Cortex of kidney (tissue), 1 donor: ENCODE results near the gene OR2Z1.

Experiments used
- DNase-seq: peaks from one replicate; lab custom pipeline; 2025; lab: John Stamatoyannopoulos, UW

Gene OR2Z1

GRCh38 chr19:8721334-8721733 is at the start of gene OR2Z1:
Gene OR2Z1, plus strand, starts transcription at chr19:8721634. Its CDS starts 9,395 bp downstream, at chr19:8731029.
- no peak for DNase-seq

DNA sequence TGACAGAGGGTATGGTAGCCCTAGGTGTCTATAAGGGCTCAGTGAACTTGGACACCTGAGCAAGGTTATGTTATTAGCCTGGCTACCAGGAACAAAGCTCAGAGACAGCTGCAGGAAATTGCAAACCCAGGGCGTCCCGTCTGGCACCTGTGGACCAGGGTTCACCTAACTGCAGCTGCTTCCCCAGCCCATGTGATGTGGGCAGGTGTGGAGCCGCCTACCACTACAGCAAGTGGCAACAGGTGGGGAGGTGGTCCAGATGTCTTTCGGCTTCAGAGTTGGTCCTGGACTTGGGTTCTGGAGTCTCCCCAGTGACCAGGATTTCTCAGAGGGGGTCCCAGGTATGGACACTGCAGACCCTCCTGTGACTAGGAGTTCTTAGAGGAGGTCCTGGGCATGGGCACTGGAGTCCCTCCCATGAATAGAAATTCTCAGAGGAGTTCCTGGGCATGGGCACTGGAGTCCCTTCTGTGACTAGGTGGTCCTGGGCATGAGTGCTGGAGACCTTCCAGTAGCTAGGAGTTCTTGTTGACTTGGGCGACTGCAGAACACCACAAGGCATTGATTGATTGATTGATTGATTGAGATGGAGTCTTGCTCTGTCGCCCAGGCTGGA is 48.0 kb upstream of the OR2Z1 start:
- DNase-seq, result no peak

- no peak for DNase-seq
Measured at GRCh38 chr19:8675066-8675465, 46.4 kb upstream of the OR2Z1 start.

- DNase-seq, result no peak
Measured at GRCh38 chr19:8678244-8678807, 43.1 kb upstream of the OR2Z1 start.

- DNase-seq, result no peak
Measured at GRCh38 chr19:8680676-8681344, 40.6 kb upstream of the OR2Z1 start.

- no peak for DNase-seq
Measured at GRCh38 chr19:8681345-8682029, 39.9 kb upstream of the OR2Z1 start.

DNA sequence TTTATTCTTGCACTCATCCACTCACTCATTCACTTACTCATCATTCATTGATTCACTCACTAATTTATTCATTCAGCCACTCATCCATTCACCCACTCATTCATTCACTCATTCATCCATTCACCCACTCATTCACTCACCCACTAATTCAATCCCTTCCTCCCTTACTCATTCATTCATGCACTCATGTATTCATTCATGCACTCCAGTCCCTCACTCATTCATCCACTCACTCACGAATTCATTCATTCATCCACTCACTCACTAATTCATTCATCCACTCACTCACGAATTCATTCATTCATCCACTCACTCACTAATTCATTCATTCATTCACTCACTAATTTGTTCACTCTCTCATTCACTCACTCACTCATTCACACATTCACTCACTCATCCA is 39.0 kb upstream of the OR2Z1 start:
- DNase-seq, result no peak

- no peak for DNase-seq
Measured at GRCh38 chr19:8682931-8683330, 38.5 kb upstream of the OR2Z1 start.

- no peak for DNase-seq
Measured at GRCh38 chr19:8684001-8684902, 37.2 kb upstream of the OR2Z1 start.

GRCh38 chr19:8686549-8686948 is 34.9 kb upstream of the OR2Z1 start:
- no peak for DNase-seq

- no peak for DNase-seq
Measured at GRCh38 chr19:8688930-8689329, 32.5 kb upstream of the OR2Z1 start.

GRCh38 chr19:8690753-8691539 is 30.5 kb upstream of the OR2Z1 start:
- DNase-seq, result no peak

DNA sequence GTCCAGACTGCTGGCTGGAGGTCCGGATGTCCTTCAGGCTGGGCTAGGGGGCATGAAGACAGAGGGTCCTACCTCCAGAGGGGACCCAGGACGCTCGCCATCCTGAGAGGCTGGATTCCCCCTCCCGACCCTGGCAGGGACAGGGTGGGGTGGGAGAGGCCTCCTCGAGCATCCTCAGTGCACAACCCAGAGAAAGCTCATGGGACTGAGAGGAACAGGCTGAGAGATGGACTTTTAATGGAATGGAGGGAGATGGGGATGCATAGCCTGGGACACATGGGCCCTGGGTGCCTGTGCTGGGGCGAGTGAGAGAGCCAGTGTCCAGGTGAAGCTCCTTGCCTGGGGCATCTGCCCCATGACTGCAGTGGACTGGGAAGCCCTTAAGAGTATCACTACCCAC is 25.9 kb upstream of the OR2Z1 start:
- no peak for DNase-seq

GRCh38 chr19:8695911-8696310 is 25.5 kb upstream of the OR2Z1 start:
- DNase-seq, result no peak

DNA sequence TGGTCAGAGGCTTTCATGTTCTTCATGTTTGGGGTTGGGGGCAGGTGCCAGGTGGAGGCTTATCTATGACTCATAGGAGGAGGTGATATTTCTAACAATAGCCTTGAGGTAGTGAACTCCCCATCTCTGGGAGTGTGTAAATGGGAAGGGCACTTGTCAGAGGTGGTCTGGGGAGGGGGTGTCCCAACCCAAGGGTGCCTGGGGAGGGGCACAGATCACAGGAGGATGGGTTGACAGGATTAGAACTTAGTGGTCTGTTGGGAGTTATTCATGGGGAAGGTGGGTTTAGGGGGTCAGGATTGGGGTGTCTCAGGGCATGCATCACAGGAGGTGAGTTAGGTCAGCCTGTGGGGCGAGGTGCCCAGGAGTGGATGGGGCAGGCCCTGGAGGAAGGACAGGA is 24.4 kb upstream of the OR2Z1 start:
- no peak for DNase-seq

DNA sequence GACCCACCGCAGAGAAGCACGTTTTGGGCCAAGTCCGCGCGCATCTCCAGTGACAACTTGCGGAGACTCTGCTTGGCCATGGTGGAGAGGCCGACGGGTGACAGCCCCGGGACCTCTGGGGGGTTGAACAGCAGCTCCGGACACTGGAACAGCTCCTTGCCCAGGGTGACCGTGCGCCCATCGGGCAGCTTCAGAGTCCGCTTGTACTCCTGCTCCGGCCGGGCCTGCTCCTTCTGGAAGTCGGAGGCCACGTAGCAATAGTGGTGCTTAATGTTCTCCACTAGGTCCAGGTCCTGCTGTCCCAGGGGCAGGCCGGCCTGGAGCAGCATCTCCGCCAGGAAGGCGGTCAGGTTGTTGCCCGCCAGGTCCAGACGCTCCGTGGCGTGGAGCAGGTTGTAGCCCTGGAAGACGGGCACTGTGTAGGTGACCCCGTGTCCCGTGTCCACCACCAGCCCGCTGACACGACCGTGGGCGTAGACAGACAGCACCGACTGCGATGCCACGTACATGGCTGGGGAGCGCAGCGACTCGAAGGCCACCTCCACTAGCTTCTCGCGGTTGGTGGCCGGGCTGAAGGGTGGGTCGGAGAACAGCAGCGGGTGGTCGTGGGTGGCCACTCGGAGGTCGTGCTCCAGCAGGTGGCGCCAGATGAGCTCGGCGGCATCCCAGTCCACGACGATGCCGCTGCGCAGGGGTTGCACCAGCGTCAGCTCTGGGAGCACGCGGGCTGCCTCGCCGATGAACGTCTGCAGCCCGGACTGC is 23.6 kb upstream of the OR2Z1 start:
- DNase-seq, result no peak

- no peak for DNase-seq
Measured at GRCh38 chr19:8698433-8699063, 22.9 kb upstream of the OR2Z1 start, which contains the start of gene ACTL9. Gene ACTL9, minus strand, starts transcription at chr19:8698795. Its CDS starts 94 bp downstream, at chr19:8698701.

DNA sequence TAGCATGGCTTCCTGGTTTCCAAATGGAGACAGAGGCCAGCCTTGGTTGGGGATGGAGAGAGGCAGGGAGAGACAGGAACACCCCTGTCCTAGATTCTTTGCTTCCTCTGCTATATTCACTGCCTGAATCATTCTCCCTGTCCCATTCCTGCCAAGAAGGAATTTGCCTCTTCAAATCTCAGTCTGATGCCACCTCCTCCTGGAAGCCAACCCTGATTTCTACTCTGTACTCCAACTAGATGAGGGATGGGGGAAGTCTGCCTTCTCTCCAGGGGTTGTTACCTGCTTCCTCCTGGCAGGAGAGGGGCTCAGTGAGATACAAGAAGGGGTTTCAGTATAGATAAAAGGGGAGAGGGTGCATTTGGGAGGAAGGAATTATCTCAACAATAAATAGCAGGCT is 21.5 kb upstream of the OR2Z1 start:
- DNase-seq, result no peak

DNA sequence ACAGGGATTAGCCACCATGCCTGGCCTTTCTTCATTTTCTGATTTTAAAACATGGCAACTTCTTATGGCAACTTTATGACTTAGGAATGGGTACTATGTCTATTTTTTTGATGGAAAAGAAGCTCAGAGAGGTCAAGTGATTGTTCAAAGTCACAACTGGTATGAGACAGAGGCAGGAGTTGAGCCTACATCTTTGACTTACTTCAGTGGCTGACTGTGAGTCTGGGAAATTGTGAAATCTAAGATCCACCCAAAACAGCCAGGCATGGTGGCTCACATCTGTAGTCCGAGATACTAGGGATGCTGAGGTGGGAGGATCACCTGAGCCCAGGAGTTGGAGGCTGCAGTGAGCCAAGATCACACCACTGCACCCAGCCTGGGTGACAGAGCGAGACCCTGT is 20.5 kb upstream of the OR2Z1 start:
- no peak for DNase-seq

DNA sequence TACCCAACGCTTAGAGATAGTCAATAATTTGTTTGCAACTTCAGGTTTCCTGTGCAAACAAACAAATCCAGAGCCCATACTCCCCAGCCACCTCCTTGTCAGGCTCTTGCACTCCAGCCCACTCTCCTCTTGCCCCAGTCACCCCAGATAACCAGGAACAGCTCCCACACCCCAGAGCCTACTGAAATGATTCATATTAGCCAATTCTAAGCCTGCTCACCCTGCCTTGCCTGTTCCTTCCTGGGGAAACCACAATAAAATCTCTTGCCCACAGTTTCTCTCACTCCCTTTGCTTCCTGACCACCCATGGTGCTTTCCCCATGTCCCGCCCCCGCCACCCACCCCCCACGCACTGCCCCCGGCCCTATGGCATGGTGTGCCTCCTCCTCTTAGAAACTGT is 19.1 kb upstream of the OR2Z1 start:
- DNase-seq, result no peak
